Tibial nerve (tissue), 4 donors: Measurements from ENCODE around the gene EXOC3. TPM values are rescaled to one million over a fixed set of nuclear protein-coding genes. Genes with fewer than 3 reads are reported as not detected.

Experiments
- DNase-seq, 2 donors: peaks; one replicate each; pipeline ENCODE4 v3.0.0-alpha.2; 2019; ENCODE audit warnings: low spot score in 2 of 2
- H3K27ac ChIP-seq, 4 donors: fragments of 200-600 bp; sonication (generic) in 3 of 4; one replicate each; pipeline ENCODE4 v1.5.1; 2017 to 2019; ENCODE audit warnings: mild to moderate bottlenecking in 1 of 4
- H3K27me3 ChIP-seq, 2 donors: fragments of 200-600 bp; sonication (generic) in 1 of 2; one replicate each; pipeline versions ENCODE4 v1.5.1 to v1.6.0; 2017 to 2019
- H3K36me3 ChIP-seq, 3 donors: fragments of 200-600 bp; sonication (generic); one replicate each; pipeline ENCODE4 v1.5.1; 2018 to 2019
- H3K4me1 ChIP-seq, 4 donors: fragments of 200-600 bp; sonication (generic) in 3 of 4; one replicate each; pipeline ENCODE4 v1.5.1; 2017 to 2019
- H3K4me3 ChIP-seq, 4 donors: fragments of 200-600 bp; sonication (generic) in 3 of 4; one replicate each; pipeline ENCODE4 v1.5.1; 2017 to 2019; ENCODE audit warnings: mild to moderate bottlenecking in 1 of 4, moderate library complexity in 1 of 4
- H3K9me3 ChIP-seq, 4 donors: fragments of 200-600 bp; sonication (generic) in 3 of 4; one replicate each; pipeline ENCODE4 v1.5.1; 2017 to 2019
- CTCF ChIP-seq, 5 experiments: fragments of 200-600 bp in 3 of 5; fragments of 450-650 bp in 2 of 5; sonication (generic) in 3 of 5; IDR thresholded peaks; one replicate each; pipeline ENCODE4 v1.5.1; 2016 to 2019; ENCODE audit warnings: antibody characterized with exemption in 5 of 5, mild to moderate bottlenecking in 3 of 5, moderate library complexity in 2 of 5
- EP300 ChIP-seq, 2 donors: sonication (generic); formaldehyde crosslinking; IDR thresholded peaks; one replicate each; pipeline ENCODE4 v1.6.1; 2017; ENCODE audit warnings: antibody characterized with exemption in 2 of 2, mild to moderate bottlenecking in 1 of 2
- POLR2A ChIP-seq, 2 donors: fragments of 450-650 bp; IDR thresholded peaks; one replicate each; pipeline ENCODE4 v1.6.1; 2017; ENCODE audit warnings: antibody characterized with exemption in 2 of 2, mild to moderate bottlenecking in 2 of 2, moderate library complexity in 2 of 2
- WGBS, 2 donors: methylation state at CpG; one replicate each; pipeline ENCODE4 v1.1.5; 2018; 5-methylcytosine and 5-hydroxymethylcytosine counted together
- total RNA-seq, 4 donors: library from RNA; depleted of rRNA; stranded (reverse); fragments of >200 nt; gene quantifications; one replicate each; pipeline ENCODE4 v1.1.0, GENCODE V29; 2016

The EXOC3 gene
- total RNA-seq, 4 donors from 2014 or later: 53.5 to 98.4 (median 58.8) TPM

- 61 to 62% methylated on average over 7 to 8 of the region's 8 CpGs for WGBS, 2 donors
- TF ChIP-seq POLR2A (IDR thresholded peaks at IDR 0.05) (no peak), EP300 (IDR thresholded peaks at IDR 0.05) (no peak), CTCF (IDR thresholded peaks at IDR 0.05) (no peak)
- Histone ChIP-seq H3K27ac (no peak overlapping the region), H3K27me3 (peaks cover 0 to 61% of the 10 kb centered on the region in 2 donors), H3K9me3 (no peaks in the 10 kb centered on the region), H3K36me3 (peaks cover 0 to 33% (median 0%) of the 10 kb centered on the region in 3 donors), H3K4me1 (peaks cover 0 to 40% (median 24%) of the 10 kb centered on the region in 4 donors), H3K4me3 (no peak overlapping the region)
- no peak for DNase-seq
Measured at GRCh38 chr5:475704-476101, 32.7 kb downstream of the EXOC3 start.

- 67 to 68% methylated on average over 32 to 38 of the region's 51 CpGs for WGBS, 2 donors
- Histone ChIP-seq H3K4me3 (no peak overlapping the region), H3K36me3 (peaks cover 0 to 31% (median 0%) of the 10 kb centered on the region in 3 donors), H3K27ac (no peak overlapping the region), H3K27me3 (peaks cover 0 to 65% of the 10 kb centered on the region in 2 donors), H3K9me3 (no peaks in the 10 kb centered on the region), H3K4me1 (peaks cover 0 to 36% (median 21%) of the 10 kb centered on the region in 4 donors)
- no peak for TF ChIP-seq POLR2A (IDR thresholded peaks at IDR 0.05)
- no peak for TF ChIP-seq EP300 (IDR thresholded peaks at IDR 0.05)
- no peak for TF ChIP-seq CTCF (IDR thresholded peaks at IDR 0.05)
- DNase-seq: no peak
Measured at GRCh38 chr5:476102-476813, 33.3 kb downstream of the EXOC3 start.

DNA sequence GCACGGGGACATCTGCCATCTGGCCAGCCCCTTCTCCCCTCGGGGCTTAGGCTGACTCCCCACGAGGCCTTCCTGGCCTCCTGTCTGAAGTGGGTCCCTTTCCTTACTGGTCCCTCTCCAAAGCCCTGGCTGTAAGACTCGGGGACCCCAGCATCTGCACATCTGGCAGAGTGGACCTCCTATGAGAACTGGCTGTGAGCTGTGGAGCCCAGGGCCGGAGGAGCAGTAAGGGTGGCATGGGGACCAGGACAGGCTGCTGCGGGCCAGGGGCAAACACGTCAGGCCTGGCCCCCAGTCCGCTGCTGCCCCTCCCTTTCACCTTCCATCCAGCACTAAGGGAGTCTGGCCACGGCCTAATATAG lies 33.8 kb downstream of the EXOC3 start:
- H3K4me1 ChIP-seq: peaks cover 0 to 30% (median 16%) of the 10 kb centered on the region in 4 donors
- 53 to 61% methylated on average over 5 to 8 of the region's 9 CpGs for WGBS, 2 donors
- TF ChIP-seq EP300 (IDR thresholded peaks at IDR 0.05): no peak
- TF ChIP-seq CTCF (IDR thresholded peaks at IDR 0.05): no peak
- no peak for TF ChIP-seq POLR2A (IDR thresholded peaks at IDR 0.05)
- H3K9me3 ChIP-seq: no peaks in the 10 kb centered on the region
- no peak for DNase-seq
- peaks cover 0 to 68% of the 10 kb centered on the region in 2 donors for H3K27me3 ChIP-seq
- no peak overlapping the region for H3K4me3 ChIP-seq
- no peak overlapping the region for H3K27ac ChIP-seq
- peaks cover 0 to 32% (median 0%) of the 10 kb centered on the region in 3 donors for H3K36me3 ChIP-seq

- Histone ChIP-seq H3K27me3 (peaks cover 0 to 72% of the 10 kb centered on the region in 2 donors), H3K36me3 (peaks cover 0 to 36% (median 0%) of the 10 kb centered on the region in 3 donors), H3K4me3 (no peak overlapping the region), H3K4me1 (peaks cover 0 to 26% (median 12%) of the 10 kb centered on the region in 4 donors), H3K27ac (no peak overlapping the region), H3K9me3 (no peaks in the 10 kb centered on the region)
- TF ChIP-seq EP300 (IDR thresholded peaks at IDR 0.05) (no peak), POLR2A (IDR thresholded peaks at IDR 0.05) (no peak), CTCF (IDR thresholded peaks at IDR 0.05) (no peak)
- WGBS, 2 donors: 50 to 67% methylated on average over 6 to 8 of the region's 19 CpGs
- DNase-seq: no peak
Measured at GRCh38 chr5:477247-477646, 34.3 kb downstream of the EXOC3 start.

DNA sequence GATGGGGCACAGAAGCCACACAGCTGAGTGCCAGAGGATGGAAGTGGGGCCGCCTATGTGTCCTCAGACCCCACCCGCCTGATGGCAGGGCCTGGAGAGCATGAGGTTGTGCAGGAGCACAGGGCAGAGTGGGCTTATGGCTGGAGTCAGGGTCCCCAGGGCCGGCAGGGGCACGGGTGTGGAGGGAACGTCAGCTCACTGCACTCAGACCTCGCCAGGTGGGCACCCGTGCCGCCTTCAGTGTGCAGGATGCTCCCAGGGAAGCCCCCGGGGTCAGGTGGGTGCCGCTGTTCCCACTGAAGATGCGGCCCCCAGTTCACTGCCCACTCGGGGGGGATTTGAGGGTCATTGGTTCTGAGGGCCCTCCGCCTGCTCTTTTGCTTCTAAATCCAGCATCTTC lies 34.9 kb downstream of the EXOC3 start:
- no peaks in the 10 kb centered on the region for H3K9me3 ChIP-seq
- peaks cover 0 to 42% (median 0%) of the 10 kb centered on the region in 3 donors for H3K36me3 ChIP-seq
- no peak for DNase-seq
- WGBS, 2 donors: 76 to 81% methylated on average over 12 to 13 of the region's 13 CpGs
- H3K4me1 ChIP-seq: peaks cover 0 to 22% (median 8%) of the 10 kb centered on the region in 4 donors
- H3K27ac ChIP-seq: no peak overlapping the region
- no peak for TF ChIP-seq CTCF (IDR thresholded peaks at IDR 0.05)
- no peak for TF ChIP-seq POLR2A (IDR thresholded peaks at IDR 0.05)
- no peak for TF ChIP-seq EP300 (IDR thresholded peaks at IDR 0.05)
- peaks cover 0 to 78% of the 10 kb centered on the region in 2 donors for H3K27me3 ChIP-seq
- H3K4me3 ChIP-seq: no peak overlapping the region
